Smooth muscle cell (in vitro differentiated cells): ENCODE data around the gene USP9X. TPM values are rescaled to one million over a fixed set of nuclear protein-coding genes. Genes with fewer than 3 reads are reported as not detected.
A peak's percentile ranks its signal among the peaks of the same experiment; 100 is the strongest.
"Not testable (repeated sequence)": the region's sequence is repeated elsewhere in the genome, so short reads cannot be mapped to it uniquely, and the experiment has no call there.

Experiments used
- DNase-seq: peaks from one replicate; lab custom pipeline; 2025; ENCODE audit not compliant: unreplicated experiment; lab: John Stamatoyannopoulos, UW
- H2AFZ ChIP-seq: fragments of 200-600 bp; sonication (generic); 2 replicates; pipeline ENCODE4 v1.6.0; 2016; ENCODE audit warnings: antibody characterized with exemption, low read depth, mild to moderate bottlenecking
- H3F3A ChIP-seq: fragments of 200-600 bp; sonication (generic); 2 replicates; pipeline ENCODE4 v1.6.0; 2017; ENCODE audit warnings: antibody characterized with exemption, low read depth
- H3K27ac ChIP-seq: fragments of 200-600 bp; sonication (generic); 2 replicates; pipeline ENCODE4 v1.5.1; 2016; ENCODE audit warnings: low read depth, mild to moderate bottlenecking
- H3K27me3 ChIP-seq: fragments of 200-600 bp; sonication (generic); 2 replicates; pipeline ENCODE4 v1.6.1; 2016; ENCODE audit warnings: low read depth, mild to moderate bottlenecking
- H3K36me3 ChIP-seq: fragments of 200-600 bp; sonication (generic); 2 replicates; pipeline ENCODE4 v1.5.1; 2016; ENCODE audit warnings: low read depth
- H3K4me1 ChIP-seq: fragments of 200-600 bp; sonication (generic); 2 replicates; pipeline ENCODE4 v1.5.1; 2016; ENCODE audit warnings: low read depth
- H3K4me2 ChIP-seq: fragments of 200-600 bp; sonication (generic); 2 replicates; pipeline ENCODE4 v1.6.0; 2016; ENCODE audit warnings: mild to moderate bottlenecking
- H3K4me3 ChIP-seq: fragments of 200-600 bp; sonication (generic); 2 replicates; pipeline ENCODE4 v1.5.1; 2016; ENCODE audit warnings: mild to moderate bottlenecking
- H3K79me2 ChIP-seq: fragments of 200-600 bp; sonication (generic); 2 replicates; pipeline ENCODE4 v1.6.0; 2016; ENCODE audit warnings: low read depth, mild to moderate bottlenecking
- H3K9ac ChIP-seq: fragments of 200-600 bp; sonication (generic); 2 replicates; pipeline ENCODE4 v1.6.0; 2016; ENCODE audit warnings: low read depth
- H3K9me3 ChIP-seq: fragments of 200-600 bp; sonication (generic); replicated peaks from 2 replicates; pipeline ENCODE4 v1.5.1; 2016; ENCODE audit warnings: low read depth
- H4K20me1 ChIP-seq: fragments of 200-600 bp; sonication (generic); 2 replicates; pipeline ENCODE4 v1.6.0; 2016; ENCODE audit warnings: low read depth
- WGBS: methylation state at CpG from one replicate; pipeline ENCODE4 v1.1.7; 2016; ENCODE audit warnings: low lambda C conversion rate; 5-methylcytosine and 5-hydroxymethylcytosine counted together
- polyA plus RNA-seq: library from polyadenylated mRNA; unstranded; fragments of >200 nt; fragmentation: Nextera tagmentation; extraction: Ambion mirVana; gene quantifications from 2 replicates; pipeline ENCODE4 v1.2.1, GENCODE V29; 2016
- total RNA-seq: library from RNA; depleted of rRNA; stranded (reverse); fragments of >200 nt; gene quantifications from 2 replicates; pipeline ENCODE4 v1.2.3, GENCODE V29; 2014
- TF ChIP-seq, protein P1 (sequence below): fragments of 200-600 bp; sonication (generic); IDR thresholded peaks from 2 replicates; pipeline ENCODE4 v1.5.1; 2017; ENCODE audit warnings: borderline replicate concordance, mild to moderate bottlenecking, antibody characterized with exemption; ENCODE audit not compliant: insufficient read depth, poor library complexity, severe bottlenecking

USP9X gene
- total and polyA plus RNA-seq, 2 experiments from 2014 or later, result 26.0 to 98.0 TPM

DNA sequence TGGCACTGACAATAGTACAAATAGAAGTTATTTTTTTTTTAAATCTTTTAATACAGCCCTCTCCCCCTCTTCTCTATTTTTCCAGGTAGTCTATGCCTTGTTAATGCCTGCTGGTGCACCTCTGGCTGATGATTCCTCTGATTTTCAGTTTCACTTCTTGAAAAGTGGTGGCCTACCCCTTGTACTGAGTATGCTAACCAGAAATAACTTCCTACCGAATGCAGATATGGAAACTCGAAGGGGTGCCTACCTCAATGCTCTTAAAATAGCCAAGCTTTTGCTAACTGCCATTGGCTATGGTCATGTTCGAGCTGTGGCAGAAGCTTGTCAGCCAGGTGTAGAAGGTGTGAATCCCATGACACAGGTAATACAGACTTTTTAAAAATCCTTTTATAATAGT lies 99.1 kb downstream of the USP9X start:
- Histone ChIP-seq H3K36me3 (peaks cover 4% of the 10 kb centered on the region), H3K27me3 (no peaks in the 10 kb centered on the region), H3K9ac (no peak overlapping the region), H3K9me3 (no peaks in the 10 kb centered on the region), H3K27ac (no peak overlapping the region), H2AFZ (no peak overlapping the region), H4K20me1 (peaks cover 26% of the 10 kb centered on the region), H3K4me1 (no peaks in the 10 kb centered on the region), H3F3A (peaks cover 3% of the 10 kb centered on the region), H3K79me2 (peaks cover 6% of the 10 kb centered on the region), H3K4me2 (no peak overlapping the region), H3K4me3 (no peak overlapping the region)
- 82% methylated on average over 3 of the region's 3 CpGs for WGBS
- DNase-seq, result no peak
- TF ChIP-seq, protein P1, sequence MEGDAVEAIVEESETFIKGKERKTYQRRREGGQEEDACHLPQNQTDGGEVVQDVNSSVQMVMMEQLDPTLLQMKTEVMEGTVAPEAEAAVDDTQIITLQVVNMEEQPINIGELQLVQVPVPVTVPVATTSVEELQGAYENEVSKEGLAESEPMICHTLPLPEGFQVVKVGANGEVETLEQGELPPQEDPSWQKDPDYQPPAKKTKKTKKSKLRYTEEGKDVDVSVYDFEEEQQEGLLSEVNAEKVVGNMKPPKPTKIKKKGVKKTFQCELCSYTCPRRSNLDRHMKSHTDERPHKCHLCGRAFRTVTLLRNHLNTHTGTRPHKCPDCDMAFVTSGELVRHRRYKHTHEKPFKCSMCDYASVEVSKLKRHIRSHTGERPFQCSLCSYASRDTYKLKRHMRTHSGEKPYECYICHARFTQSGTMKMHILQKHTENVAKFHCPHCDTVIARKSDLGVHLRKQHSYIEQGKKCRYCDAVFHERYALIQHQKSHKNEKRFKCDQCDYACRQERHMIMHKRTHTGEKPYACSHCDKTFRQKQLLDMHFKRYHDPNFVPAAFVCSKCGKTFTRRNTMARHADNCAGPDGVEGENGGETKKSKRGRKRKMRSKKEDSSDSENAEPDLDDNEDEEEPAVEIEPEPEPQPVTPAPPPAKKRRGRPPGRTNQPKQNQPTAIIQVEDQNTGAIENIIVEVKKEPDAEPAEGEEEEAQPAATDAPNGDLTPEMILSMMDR, result no peak

DNA sequence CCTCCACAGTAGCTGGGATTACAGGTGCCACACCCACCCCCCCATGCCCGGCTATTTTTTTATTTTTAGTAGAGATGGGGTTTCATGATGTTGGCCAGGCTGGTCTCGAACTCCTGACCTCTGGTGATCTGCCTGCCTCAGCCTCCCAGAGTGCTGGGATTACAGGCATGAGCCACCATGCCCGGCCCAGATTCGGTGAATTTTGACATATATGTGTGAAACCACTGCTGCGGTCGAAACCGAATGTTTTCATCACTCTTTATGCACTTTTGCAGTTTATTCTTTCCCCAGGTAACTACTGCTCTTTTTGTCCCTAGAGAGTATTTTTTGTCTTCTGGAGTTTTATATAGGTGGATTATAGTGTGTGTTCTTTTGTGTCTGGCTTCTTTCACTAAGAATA lies 101.7 kb downstream of the USP9X start:
- H3F3A ChIP-seq, result not testable (repeated sequence)

DNA sequence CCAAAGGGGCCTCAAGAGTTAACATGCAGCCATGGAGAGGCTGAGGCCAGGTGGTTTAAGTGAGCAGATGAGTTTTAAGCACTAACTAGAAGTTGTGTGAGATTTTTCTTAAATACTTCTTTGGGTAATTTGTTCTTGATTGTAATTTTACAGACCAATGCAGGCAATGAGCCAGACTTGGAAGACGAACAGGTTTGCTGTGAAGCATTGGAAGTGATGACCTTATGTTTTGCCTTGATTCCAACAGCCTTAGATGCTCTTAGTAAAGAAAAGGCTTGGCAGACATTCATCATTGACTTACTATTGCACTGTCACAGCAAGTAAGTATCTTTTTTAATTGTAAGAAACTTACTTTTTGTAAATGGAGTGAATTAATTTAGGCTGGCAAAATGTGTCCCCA lies 103.9 kb downstream of the USP9X start:
- no peak for DNase-seq
- Histone ChIP-seq H3K9me3 (no peaks in the 10 kb centered on the region), H3K79me2 (no peaks in the 10 kb centered on the region), H3K27me3 (no peaks in the 10 kb centered on the region), H3K36me3 (peaks cover 4% of the 10 kb centered on the region), H3K27ac (no peak overlapping the region), H3F3A (peaks cover 3% of the 10 kb centered on the region), H3K4me2 (no peak overlapping the region), H3K4me1 (no peaks in the 10 kb centered on the region), H3K9ac (no peak overlapping the region), H2AFZ (no peak overlapping the region), H3K4me3 (no peak overlapping the region), H4K20me1 (peaks cover 6% of the 10 kb centered on the region)
- TF ChIP-seq, protein P1, result no peak
- 87% methylated on average over 1 of the region's 1 CpG for WGBS

More for the DNA sequence above, 101.7 kb downstream of the USP9X start:
- H3K9me3 ChIP-seq, DNase-seq, H4K20me1 ChIP-seq, H3K36me3 ChIP-seq, H3K9ac ChIP-seq, H2AFZ ChIP-seq, H3K4me3 ChIP-seq, H3K4me2 ChIP-seq, H3K79me2 ChIP-seq, H3K27me3 ChIP-seq, H3K27ac ChIP-seq, H3K4me1 ChIP-seq: not testable (repeated sequence)
- WGBS, result 96% methylated on average over 7 of the region's 7 CpGs

DNA sequence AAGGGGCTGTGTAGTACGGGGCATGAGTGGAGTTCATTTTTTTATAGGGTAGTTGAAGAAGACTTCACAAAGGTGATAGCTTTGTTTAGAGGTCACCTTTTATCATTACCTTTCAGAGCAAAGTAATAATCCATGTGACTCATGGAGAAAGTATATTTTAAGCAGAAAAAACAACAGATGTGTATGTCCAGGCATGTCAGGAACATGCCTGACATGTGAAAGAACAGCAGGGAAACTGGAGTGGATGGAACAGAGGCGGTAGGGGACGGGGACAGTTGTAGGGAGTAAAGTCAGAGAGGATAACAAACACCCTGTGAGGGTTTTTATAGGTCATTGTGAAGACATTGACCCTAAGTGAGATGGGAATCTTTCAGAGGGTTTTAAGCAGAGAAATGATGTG lies 107.6 kb downstream of the USP9X start:
- H3K27me3 ChIP-seq, result no peaks in the 10 kb centered on the region
- peaks cover 3% of the 10 kb centered on the region for H3F3A ChIP-seq
- TF ChIP-seq, protein P1, result no peak
- peaks cover 8% of the 10 kb centered on the region for H3K36me3 ChIP-seq
- H2AFZ ChIP-seq, result no peak overlapping the region
- H3K9ac ChIP-seq, result peak overlapping the region; percentile 55
- H3K27ac ChIP-seq, result peak overlapping the region; percentile 88
- no peaks in the 10 kb centered on the region for H3K4me1 ChIP-seq
- no peaks in the 10 kb centered on the region for H4K20me1 ChIP-seq
- no peaks in the 10 kb centered on the region for H3K79me2 ChIP-seq
- no peak overlapping the region for H3K4me3 ChIP-seq
- H3K9me3 ChIP-seq, result no peaks in the 10 kb centered on the region
- no peak for DNase-seq
- 68% methylated on average over 3 of the region's 3 CpGs for WGBS
- H3K4me2 ChIP-seq, result no peak overlapping the region
